ENCODE data around the gene HIVEP3. TPM values are rescaled to one million over a fixed set of nuclear protein-coding genes. Genes with fewer than 3 reads are reported as not detected.

HIVEP3 gene
- total RNA-seq, 1 donor from 2014 or later: 73.9 TPM

DNA sequence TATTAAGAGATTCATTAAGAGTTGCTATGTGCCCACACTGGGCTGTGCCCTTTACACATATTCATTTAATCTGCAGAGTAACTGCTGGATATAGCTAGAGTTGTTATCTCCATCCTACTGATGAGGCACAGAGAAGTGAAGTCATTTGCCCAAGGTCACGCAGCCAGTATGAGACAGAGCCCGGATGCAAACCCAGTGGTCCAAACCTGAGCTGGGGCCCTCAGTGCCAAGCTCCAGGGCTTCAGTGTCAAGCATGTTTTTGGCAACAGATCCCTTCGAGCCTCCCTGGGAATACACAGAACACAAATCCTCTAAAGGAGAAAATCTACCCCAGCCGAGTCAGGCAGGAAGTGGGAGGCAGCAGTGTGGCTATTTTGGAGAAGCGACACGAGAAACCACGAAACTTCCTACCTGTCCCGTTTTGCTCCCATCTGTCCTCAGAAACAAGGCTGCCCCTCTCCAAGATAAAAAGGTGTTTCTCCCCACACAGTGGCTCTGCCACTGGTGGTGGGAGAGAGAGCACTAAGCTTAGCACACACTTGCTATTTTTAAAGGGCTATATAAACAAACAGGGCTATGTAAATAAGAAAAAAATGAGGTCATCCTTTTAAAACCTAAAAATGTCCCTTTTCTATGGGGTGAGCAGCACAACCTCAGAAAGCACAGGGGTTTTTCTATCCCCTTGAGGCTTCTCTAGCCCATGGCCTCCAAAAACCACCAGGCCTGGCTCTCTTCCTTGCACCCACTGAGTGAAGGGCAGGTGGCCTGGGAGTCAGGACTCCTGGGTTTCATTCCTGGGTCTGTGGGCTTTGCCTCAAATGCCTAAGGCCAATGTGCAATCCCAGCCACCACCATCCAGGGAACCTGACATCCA is 295.6 kb downstream of the HIVEP3 start:
- Mint-ChIP-seq H3K27ac (peak overlapping the region; percentile 82), H3K9me3 (no peaks in the 10 kb centered on the region), H3K27me3 (no peaks in the 10 kb centered on the region), H3K4me3 (peak overlapping the region; percentile 58), H3K36me3 (ENCODE audit: low read depth) (peaks cover 57% of the 10 kb centered on the region), H3K4me1 (peaks cover 50% of the 10 kb centered on the region)
- peak; percentile 65 for DNase-seq
- intact Hi-C loops (cut with micrococcal nuclease): no loop called here

DNA sequence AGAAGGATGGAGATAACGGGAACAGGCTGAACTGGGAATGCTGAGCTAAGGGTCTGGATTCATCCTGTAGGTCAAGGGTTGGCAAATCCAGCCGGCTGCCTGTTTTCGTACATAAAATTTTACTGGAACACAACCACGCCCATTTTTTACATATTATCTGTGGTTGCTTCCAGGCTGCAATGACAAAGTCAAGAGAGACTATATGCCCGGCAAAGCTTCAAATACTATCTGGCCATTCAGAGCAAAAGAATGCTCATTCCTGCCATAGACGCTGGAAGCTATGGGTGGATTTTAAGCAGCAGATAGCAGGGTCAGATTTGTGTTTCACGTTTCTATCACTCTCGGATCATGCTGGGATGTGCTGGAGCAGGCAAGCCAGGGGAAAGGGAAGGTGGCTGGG is 296.3 kb downstream of the HIVEP3 start:
- Mint-ChIP-seq H3K9me3 (no peaks in the 10 kb centered on the region), H3K27ac (peak overlapping the region; percentile 61), H3K27me3 (no peaks in the 10 kb centered on the region), H3K4me3 (peak overlapping the region; percentile 5), H3K36me3 (ENCODE audit: low read depth) (peaks cover 60% of the 10 kb centered on the region), H3K4me1 (peaks cover 51% of the 10 kb centered on the region)
- intact Hi-C loops (cut with micrococcal nuclease): no loop called here
- DNase-seq: no peak

DNA sequence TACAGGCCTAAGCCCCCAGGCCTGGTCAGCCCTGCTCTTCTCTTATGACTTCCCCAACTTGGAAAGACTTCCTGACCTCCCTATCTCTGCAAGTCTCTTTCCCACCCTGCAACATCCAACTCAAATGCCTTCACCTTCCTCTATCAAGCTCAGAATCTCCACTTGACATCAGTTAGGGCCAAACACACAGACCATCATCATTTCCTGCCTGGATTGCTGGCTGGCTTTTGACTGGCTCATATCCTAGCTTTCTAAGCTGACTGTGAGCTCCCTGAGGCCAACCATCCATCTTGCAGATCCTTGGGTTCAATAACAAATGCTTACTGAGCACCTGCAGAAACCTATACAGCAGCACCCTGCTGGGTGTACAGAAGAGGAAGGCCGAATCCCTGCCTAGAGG is 296.9 kb downstream of the HIVEP3 start:
- peaks cover 60% of the 10 kb centered on the region for H3K36me3 Mint-ChIP-seq (ENCODE audit: low read depth)
- intact Hi-C loops (cut with micrococcal nuclease): no loop called here
- no peaks in the 10 kb centered on the region for H3K27me3 Mint-ChIP-seq
- H3K9me3 Mint-ChIP-seq: no peaks in the 10 kb centered on the region
- peak overlapping the region; percentile 61 for H3K27ac Mint-ChIP-seq
- H3K4me1 Mint-ChIP-seq: peaks cover 51% of the 10 kb centered on the region
- no peak for DNase-seq
- H3K4me3 Mint-ChIP-seq: no peak overlapping the region

DNA sequence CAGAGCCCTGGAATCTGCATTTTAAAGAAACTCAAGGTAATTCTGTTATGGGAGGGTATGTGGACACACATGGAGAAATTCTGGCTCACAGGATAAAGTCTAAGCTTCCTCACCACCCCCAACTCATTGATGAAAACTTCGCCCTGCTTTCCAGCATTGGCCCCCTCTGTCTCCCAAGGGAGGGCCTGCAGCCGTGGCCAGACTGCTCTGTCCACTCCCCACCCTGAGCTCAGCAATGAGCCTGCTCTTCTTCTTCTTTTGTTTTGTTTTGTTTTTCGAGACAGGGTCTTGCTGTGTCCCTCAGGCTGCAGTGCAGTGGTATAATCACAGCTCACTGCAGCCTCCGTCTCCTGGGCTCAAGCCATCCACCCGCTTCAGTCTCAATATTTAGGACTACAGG is 297.5 kb downstream of the HIVEP3 start:
- no peaks in the 10 kb centered on the region for H3K27me3 Mint-ChIP-seq
- H3K4me3 Mint-ChIP-seq: no peak overlapping the region
- peaks cover 62% of the 10 kb centered on the region for H3K36me3 Mint-ChIP-seq (ENCODE audit: low read depth)
- peaks cover 51% of the 10 kb centered on the region for H3K4me1 Mint-ChIP-seq
- intact Hi-C loops (cut with micrococcal nuclease): no loop called here
- H3K9me3 Mint-ChIP-seq: no peaks in the 10 kb centered on the region
- peak overlapping the region; percentile 8 for H3K27ac Mint-ChIP-seq
- no peak for DNase-seq

DNA sequence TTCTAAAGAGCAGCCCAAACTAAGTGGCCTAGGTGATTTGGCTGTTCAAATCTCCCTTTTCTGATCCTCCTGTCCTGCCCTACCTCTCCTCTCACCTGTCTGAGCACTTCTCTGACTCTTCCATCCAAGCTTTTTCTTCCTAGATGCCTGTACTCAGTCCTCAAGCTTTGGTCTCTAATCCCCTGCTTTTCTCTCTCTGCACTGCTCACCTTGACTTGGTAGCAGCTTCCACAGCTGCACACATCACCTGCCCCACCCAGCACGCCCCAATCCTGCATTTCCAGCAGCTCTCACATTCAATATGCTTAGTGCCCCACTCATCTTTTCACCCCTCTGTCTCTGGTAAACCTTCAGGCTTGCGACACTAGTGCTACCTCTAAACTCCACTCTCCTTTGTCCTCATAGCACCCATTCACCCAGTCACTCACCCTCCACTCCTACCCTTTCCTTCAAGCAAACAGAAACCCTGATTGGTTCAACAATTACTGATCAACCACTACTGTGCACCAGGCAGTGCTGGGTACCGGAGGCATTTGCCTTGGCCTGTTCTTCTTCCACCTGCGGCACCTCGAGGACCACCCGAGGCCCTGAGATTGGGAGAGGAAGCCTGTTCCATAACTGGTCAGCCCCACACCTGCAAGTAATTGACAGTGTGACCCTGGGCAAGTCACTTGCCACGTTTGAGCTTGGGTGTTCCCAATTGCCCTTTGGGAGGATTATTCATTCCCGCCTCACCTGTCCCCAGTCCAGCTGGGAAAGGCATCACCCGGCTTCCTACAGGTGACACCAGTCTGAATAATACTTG is 298.2 kb downstream of the HIVEP3 start:
- Mint-ChIP-seq H3K4me1 (peaks cover 51% of the 10 kb centered on the region), H3K27ac (peak overlapping the region; percentile 21), H3K36me3 (ENCODE audit: low read depth) (peaks cover 63% of the 10 kb centered on the region), H3K27me3 (no peaks in the 10 kb centered on the region), H3K9me3 (no peaks in the 10 kb centered on the region), H3K4me3 (no peak overlapping the region)
- no peak for DNase-seq
- intact Hi-C loops (cut with micrococcal nuclease): no loop called here

DNA sequence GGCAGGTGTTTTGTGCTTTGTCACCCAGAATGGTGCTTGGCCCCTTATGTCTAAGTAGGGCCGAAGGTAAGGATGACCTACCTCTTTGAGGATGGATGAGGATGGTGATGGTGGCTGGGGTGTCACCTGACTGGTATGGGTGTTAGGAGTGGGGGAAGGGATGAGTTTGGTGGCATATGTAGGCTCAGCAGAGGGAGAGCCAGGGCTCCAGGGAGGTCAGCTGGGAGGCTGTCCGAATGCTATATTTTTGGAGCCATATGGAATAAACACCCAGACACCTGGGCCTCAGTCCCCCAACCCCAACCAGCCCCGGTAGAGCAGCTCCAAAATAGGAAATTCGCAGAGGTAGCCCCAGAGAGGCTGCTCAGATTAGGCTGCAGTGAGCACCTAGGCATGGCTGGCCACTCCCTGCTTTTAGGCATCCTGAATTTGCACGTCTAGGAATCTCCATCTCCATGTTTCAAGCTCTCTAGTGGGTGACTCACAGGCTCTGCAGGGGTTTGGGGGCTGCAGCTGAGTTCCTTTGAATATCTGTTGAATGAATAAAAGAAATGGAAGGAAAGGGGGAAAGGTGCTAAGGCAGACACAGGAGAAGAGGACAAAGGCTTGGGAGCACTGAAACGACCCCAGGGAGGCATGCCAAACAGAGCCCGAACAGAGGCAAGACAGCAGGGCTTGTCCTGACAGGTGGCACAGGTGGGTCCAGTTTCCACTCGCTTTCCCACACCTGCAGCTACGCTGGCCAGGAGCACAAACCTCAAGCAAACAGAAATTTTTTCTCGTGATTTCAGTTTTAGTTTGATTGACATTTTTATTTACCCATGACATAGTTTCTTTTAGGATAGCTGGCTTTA is 299.0 kb downstream of the HIVEP3 start:
- Mint-ChIP-seq H3K36me3 (ENCODE audit: low read depth) (peaks cover 66% of the 10 kb centered on the region), H3K27me3 (no peaks in the 10 kb centered on the region), H3K27ac (no peak overlapping the region), H3K4me3 (no peak overlapping the region), H3K4me1 (peaks cover 56% of the 10 kb centered on the region), H3K9me3 (no peaks in the 10 kb centered on the region)
- intact Hi-C loops (cut with micrococcal nuclease): no loop called here
- DNase-seq: no peak

DNA sequence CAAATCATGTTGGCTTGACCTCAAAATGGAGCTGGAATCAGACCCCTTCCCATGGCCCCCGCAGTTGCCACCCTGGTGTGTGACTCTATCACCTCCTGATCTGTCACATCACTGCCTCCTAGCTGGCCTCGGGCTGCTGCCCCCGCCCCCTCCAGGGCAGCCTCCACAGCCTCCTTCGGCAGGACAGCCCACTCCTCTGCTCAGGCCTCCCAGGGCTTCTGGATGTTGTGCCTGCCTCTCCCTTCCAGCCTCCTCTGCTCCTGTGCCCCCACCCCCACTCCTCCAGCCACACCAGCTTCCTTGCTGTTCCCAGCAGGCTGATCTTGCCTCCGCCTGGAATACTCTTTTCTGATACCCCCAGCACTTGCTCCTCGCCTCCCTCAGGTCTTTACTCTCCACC is 299.9 kb downstream of the HIVEP3 start:
- H3K9me3 Mint-ChIP-seq: no peaks in the 10 kb centered on the region
- H3K27ac Mint-ChIP-seq: peak overlapping the region; percentile 19
- no peaks in the 10 kb centered on the region for H3K27me3 Mint-ChIP-seq
- H3K4me1 Mint-ChIP-seq: peaks cover 55% of the 10 kb centered on the region
- H3K4me3 Mint-ChIP-seq: no peak overlapping the region
- intact Hi-C loops (cut with micrococcal nuclease): no loop called here
- DNase-seq: no peak
- H3K36me3 Mint-ChIP-seq (ENCODE audit: low read depth): peaks cover 70% of the 10 kb centered on the region

DNA sequence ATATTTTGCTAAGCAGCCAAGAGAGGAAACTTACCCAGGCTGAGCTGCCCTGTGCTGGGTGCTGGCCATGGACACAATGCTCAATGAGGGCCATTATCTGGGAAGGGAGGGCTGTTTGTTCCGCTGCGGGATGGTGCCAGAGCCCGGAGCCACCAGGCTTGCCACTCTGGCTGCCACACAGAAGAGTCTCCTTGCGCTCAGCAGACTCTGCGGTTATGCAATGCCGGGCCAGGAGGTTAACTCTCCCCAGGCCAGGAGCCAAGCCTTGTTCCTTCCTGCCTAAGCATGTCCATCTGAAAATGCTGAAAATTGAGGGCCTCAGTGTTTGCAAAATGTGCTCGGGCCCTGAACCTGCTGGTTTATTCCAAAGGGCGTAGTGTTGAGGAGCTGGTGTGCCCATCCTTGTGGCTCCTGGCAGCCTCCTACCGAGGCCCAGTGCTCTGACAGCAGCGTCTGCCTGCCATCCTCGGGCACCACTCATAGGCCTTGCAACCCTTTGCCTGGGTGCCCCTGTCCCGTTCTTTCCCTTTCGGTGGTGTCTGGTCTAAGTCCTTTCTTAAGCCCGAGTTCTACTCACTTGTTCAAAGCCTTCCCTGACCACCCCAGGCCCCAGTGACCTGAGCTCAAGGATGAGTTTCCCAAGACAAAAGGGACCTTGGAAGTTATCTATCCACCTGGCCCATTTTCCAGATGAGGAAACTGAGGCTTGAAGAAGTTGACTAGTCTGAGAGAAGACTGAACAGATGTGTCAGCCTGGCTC is 300.5 kb downstream of the HIVEP3 start:
- Mint-ChIP-seq H3K27ac (peak overlapping the region; percentile 19), H3K4me1 (peaks cover 50% of the 10 kb centered on the region), H3K4me3 (no peak overlapping the region), H3K36me3 (ENCODE audit: low read depth) (peaks cover 72% of the 10 kb centered on the region), H3K9me3 (no peaks in the 10 kb centered on the region), H3K27me3 (no peaks in the 10 kb centered on the region)
- DNase-seq: no peak
- intact Hi-C loops (cut with micrococcal nuclease): no loop called here

DNA sequence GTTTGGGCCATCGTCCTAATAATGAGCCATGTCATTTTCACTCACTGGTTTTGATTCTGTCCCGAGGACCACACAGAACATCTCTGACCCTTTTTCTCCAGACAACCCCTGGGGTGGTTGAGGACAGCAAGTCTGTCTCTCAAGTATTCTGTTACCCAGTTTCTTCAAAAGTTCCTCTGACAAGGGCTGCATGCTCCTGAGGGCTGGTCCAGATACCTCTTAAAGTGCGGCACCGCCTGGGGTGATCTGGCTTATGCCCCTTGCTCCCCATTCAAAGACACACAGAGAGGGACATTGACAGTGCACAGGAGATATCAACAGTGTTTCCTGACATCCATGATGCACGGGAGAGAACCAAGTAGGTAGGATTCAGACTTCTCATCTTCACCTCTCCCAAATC is 301.4 kb downstream of the HIVEP3 start:
- Mint-ChIP-seq H3K4me3 (no peak overlapping the region), H3K27me3 (no peaks in the 10 kb centered on the region), H3K4me1 (peaks cover 42% of the 10 kb centered on the region), H3K27ac (no peak overlapping the region), H3K36me3 (ENCODE audit: low read depth) (peaks cover 67% of the 10 kb centered on the region), H3K9me3 (no peaks in the 10 kb centered on the region)
- no peak for DNase-seq
- intact Hi-C loops (cut with micrococcal nuclease): no loop called here

DNA sequence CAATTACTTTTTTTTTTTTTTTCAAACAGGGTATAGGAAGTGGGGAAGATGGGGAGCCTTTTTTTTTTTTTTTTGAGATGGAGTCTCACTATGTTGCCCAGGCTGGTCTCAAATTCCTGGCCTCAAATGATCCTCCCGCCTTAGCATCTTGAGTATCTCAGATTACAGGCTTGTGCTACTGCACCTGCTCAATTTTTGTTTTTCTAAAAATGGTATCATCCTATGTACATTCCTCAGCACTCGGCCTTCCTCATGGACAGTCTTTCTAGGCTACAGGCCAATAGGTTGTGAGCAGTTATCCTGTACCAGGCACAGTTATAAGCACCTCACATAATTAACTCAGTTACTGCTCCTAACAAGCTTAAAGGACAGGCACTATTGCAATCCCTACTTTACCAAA is 302.2 kb downstream of the HIVEP3 start:
- Mint-ChIP-seq H3K4me1 (peaks cover 40% of the 10 kb centered on the region), H3K27me3 (no peaks in the 10 kb centered on the region), H3K4me3 (no peak overlapping the region), H3K9me3 (no peaks in the 10 kb centered on the region), H3K36me3 (ENCODE audit: low read depth) (peaks cover 68% of the 10 kb centered on the region), H3K27ac (no peak overlapping the region)
- intact Hi-C loops (cut with micrococcal nuclease): no loop called here
- no peak for DNase-seq

DNA sequence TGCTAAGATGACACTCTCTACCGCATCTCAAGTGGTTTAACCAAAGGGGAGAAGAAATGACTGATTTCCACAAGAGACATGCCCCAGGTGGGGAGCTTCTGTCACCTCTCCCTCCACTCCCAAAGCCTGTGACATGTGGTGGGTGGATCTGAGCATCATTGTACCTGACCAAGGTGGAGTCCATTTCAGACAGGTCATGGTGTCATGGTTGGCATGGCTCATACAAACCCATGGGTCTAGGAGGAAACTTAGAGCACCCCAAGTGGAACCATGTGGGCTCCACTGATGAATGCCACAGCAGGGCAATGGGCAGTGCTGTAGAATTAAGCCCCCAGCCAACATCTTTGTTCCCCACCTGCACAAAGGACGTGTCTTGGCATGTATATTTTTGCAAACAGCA is 302.7 kb downstream of the HIVEP3 start:
- no peaks in the 10 kb centered on the region for H3K27me3 Mint-ChIP-seq
- intact Hi-C loops (cut with micrococcal nuclease): no loop called here
- DNase-seq: no peak
- H3K4me1 Mint-ChIP-seq: peaks cover 37% of the 10 kb centered on the region
- H3K9me3 Mint-ChIP-seq: no peaks in the 10 kb centered on the region
- H3K36me3 Mint-ChIP-seq (ENCODE audit: low read depth): peaks cover 66% of the 10 kb centered on the region
- peak overlapping the region; percentile 58 for H3K27ac Mint-ChIP-seq
- H3K4me3 Mint-ChIP-seq: no peak overlapping the region

DNA sequence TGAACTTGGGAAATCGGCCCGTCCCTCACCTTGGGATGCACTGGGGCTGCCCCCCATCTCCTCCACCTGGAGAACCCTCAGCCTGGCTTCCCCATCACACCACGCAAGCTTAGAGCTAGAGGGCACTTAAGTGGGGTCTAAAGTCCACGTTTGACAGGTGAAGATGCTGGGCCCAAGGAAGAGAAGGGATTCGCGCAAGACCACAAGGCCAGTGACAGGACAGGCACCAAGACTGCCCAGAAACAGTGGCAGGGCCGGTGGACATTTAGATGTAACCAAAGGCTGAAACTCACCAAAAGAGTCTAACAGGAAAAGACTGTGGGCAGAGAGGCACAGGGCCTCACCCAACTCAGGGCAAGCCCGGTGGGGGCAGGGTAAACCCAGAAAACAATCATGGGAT is 303.4 kb downstream of the HIVEP3 start:
- no peaks in the 10 kb centered on the region for H3K9me3 Mint-ChIP-seq
- intact Hi-C loops (cut with micrococcal nuclease): no loop called here
- no peaks in the 10 kb centered on the region for H3K27me3 Mint-ChIP-seq
- H3K27ac Mint-ChIP-seq: no peak overlapping the region
- no peak for DNase-seq
- H3K36me3 Mint-ChIP-seq (ENCODE audit: low read depth): peaks cover 67% of the 10 kb centered on the region
- peaks cover 33% of the 10 kb centered on the region for H3K4me1 Mint-ChIP-seq
- no peak overlapping the region for H3K4me3 Mint-ChIP-seq

DNA sequence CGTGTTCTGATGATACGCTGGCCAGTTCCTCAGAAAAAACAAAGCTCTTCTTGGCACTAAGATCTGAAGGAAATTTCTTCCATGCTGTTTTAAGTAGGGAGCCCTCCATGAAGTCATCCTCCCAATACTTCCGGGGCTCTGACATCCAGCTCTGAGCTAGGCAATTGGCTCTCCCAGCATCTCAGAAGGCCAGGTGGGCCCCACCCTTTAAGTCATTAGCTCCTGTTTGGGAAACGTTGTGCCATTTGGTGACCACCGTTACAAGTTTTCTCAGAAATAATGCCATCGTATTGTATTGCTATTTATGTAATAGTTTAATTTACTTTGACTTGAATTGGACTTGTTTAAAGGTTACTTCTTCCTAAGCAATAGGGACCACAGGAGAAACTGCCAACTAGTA is 303.9 kb downstream of the HIVEP3 start:
- H3K27ac Mint-ChIP-seq: no peak overlapping the region
- no peak for DNase-seq
- H3K4me3 Mint-ChIP-seq: no peak overlapping the region
- peaks cover 36% of the 10 kb centered on the region for H3K4me1 Mint-ChIP-seq
- H3K27me3 Mint-ChIP-seq: no peaks in the 10 kb centered on the region
- H3K36me3 Mint-ChIP-seq (ENCODE audit: low read depth): peaks cover 70% of the 10 kb centered on the region
- intact Hi-C loops (cut with micrococcal nuclease): no loop called here
- H3K9me3 Mint-ChIP-seq: no peaks in the 10 kb centered on the region
